ENCODE measurements around the gene ITPK1.

ITPK1 gene

GRCh38 chr14:93103392-93104080 is 12.2 kb downstream of the ITPK1 start:
- peak; percentile 85 for DNase-seq

- no peak for DNase-seq
Observed at GRCh38 chr14:93102141-93102540, 13.6 kb downstream of the ITPK1 start.

DNA sequence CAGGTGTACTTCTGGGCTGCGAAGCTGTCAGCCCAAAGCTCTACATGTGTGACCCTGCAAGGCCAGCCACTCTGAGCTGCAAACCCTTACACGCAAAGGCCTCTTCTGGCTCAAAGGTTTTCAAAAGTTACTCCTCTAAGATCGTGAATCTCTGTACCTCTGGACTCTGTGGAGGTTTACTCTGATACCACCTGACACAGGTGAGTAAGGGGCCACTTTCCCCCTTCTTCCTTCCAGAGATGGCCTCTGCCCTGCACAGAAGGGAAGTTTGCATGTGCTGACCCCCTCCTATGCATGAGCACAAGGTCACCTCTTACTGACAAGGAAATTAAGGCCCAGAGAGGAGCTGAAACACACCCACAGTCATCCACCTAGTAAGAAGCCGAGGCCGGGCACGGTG is 14.5 kb downstream of the ITPK1 start:
- DNase-seq: no peak

DNA sequence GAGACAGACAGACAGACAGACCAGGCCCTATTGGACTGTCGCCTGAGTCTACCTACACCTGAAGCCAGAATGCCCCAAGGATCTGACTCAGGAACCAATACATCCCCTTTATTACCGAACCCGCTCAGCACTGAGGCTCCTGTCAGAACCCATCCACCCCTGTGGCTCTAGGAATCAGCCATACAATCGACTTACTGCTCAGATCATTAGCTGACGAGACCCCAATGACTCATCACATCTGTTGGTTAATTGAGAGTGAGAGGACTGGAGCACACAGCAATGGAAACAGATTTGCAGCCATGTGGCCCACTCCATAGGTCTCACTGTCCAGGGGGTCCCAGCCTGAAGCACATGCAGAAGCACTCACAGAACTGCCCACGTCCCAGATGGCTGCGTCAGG is 15.2 kb downstream of the ITPK1 start:
- no peak for DNase-seq

GRCh38 chr14:93100100-93100499 is 15.6 kb downstream of the ITPK1 start:
- no peak for DNase-seq

GRCh38 chr14:93099643-93100042 is 16.1 kb downstream of the ITPK1 start:
- no peak for DNase-seq

GRCh38 chr14:93099196-93099595 is 16.5 kb downstream of the ITPK1 start:
- no peak for DNase-seq

DNA sequence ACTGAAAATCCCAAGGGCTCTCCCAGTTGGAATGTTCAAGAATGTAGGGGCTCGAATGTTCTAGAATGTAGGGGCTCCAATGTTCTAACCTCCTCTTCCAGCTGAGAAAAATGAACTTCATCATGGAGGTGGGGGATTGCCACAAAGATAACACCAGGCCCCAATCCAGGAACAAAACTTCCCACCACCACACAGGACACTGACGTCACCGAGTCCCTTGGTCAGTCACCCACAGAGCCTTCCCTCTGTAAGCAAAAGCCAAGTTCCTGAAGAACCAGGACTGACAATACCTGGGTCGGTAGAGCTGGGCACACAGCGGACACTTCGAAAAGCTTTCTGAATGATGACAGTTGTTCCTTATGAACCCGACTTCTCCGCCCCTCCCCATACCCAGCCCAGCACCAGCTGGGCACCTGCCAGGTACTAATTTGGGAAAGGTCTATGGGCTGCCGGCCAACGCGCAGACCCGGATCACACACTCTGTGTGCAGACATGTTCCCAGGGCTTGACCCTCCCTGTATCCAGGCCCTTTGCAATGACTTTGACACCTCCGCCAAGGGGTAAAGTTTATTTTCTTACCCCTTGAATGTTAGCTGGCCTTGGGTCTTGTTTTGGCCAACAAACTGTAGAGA is 18.9 kb downstream of the ITPK1 start:
- no peak for DNase-seq

GRCh38 chr14:93095742-93096510 is 19.8 kb downstream of the ITPK1 start:
- DNase-seq: no peak

DNA sequence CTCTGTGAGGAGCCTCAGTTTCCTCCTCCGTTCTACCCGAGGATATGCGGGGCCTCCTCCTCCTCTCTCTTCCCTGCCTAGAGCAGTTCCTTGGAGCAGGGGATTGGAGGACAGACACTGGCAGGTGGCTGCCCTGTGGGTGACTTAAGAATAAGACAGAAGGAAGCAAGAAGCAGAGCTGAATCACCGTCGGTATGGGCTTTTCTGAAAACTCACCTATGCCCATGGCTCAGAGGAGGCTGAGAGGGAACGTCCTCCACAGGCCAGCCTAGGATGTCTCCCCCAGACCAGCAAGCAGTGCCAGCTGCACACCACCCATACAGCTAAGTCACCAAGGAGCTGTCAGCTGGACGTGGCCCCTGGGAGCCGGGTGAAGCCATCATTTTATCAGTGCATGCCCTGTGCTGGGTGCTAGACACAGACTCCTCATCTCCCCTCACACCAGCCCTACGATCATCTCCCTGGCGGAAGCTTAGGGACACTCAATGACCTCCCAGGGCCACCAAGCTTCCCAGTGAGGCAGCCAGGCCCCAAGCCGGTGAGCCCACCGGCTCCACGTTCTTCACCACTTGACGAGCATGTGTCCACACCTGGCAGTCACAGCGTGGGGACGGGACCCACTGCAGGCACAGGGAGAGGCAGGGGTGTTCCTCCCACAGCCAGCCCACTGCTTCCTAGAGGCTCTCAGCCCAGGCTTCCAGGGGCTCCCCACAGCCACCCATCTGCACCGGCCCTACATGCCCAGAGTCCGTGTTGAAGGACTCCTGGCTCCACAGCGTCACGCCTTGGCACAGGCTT is 21.4 kb downstream of the ITPK1 start:
- no peak for DNase-seq

DNA sequence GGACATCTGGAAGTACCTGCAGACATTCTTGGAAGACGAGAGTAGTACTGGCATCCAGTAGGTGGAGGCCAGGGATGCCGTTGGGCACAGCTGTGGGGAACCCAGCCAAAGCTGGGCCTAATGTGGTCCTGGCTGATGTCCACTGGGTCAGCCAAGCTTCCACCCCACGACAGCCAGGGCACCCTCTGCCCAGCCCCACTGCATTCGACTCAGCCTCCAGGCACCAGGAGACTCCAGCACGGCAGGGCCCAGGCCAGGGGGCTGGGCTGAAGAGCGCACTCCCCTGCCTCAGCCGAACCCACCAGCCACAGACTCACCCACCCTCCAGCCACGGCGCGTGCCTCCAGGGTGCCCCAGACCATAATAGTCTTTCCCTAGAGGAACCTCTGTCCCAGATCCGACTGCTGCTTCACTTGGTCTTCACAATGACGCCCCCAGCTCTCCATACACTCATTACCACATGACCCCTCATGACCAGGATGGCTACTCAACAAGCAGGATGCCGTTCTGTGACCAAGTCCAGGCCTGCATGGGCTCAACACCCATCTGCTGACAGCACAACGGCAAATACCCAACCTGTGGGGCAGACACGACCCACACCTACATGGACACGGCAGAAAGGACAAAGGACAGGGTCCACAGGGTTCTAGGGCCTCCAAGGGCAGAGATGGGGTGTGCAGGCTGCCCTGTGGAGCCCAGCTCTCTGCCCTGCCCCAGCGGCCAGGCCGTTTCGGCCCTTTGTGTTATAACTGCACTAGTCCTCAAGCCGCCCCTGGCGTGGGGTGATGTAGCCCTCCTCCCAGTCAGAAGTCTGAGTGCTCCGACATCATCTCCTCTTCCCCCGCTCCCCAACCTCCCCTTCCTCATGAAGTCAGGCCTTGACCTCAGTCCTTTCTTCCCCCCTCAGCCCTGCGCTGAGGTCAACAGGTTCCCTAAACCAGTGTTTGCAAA is 22.8 kb downstream of the ITPK1 start:
- DNase-seq: no peak

DNA sequence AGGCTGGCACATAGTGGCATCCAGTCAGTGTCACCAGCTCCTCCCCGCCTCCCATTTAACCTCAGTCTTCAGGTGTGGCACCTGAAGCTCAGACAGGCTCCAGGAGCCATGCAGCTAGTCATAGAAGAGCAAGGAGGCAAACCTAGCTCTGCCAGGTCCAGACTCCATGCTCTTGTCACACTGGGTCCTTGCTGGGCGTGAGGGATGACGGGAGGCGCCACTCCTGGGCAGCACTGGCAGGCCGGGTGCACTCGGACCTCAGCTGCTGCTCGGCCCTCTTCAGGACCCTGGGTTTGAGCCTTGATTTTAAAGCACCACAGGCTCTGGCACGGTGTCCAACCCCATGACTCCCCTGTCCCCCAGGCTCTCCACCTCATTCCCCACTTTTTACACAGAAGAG is 24.1 kb downstream of the ITPK1 start:
- DNase-seq: no peak

DNA sequence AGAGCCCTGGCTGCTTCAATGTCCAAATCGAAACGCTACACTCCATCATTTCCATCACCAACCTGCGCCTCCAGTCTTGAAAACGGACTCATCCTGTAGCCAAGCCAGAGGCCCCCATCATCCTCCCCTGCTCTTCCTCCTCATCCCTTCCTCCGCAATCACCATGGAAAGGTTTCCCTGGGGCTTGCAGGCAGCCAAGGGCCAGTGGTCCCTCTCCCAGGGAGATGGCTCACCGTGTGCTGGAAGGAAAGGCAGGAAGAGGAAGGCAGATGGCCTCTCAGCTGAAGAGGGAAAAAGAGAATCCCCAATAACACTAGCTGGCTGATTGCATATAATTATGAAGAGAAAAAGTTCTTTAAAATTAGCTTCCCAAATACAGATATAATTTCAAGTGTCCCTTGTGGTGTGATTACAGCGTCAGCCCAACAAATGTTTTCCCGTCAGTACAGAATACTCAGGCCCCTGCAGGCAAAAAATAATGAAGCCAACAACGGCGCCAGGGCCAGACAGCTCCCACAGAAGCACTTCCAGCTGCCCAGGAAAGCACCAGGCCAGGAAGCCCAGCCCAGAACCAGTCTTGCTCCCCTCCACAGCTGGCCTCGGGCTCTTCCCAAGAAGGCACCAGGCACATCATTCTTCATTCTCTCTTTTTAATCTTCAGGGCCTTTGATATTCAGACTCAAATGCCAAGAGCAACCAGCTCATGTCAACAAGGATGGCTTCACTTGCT is 24.7 kb downstream of the ITPK1 start:
- DNase-seq: no peak

DNA sequence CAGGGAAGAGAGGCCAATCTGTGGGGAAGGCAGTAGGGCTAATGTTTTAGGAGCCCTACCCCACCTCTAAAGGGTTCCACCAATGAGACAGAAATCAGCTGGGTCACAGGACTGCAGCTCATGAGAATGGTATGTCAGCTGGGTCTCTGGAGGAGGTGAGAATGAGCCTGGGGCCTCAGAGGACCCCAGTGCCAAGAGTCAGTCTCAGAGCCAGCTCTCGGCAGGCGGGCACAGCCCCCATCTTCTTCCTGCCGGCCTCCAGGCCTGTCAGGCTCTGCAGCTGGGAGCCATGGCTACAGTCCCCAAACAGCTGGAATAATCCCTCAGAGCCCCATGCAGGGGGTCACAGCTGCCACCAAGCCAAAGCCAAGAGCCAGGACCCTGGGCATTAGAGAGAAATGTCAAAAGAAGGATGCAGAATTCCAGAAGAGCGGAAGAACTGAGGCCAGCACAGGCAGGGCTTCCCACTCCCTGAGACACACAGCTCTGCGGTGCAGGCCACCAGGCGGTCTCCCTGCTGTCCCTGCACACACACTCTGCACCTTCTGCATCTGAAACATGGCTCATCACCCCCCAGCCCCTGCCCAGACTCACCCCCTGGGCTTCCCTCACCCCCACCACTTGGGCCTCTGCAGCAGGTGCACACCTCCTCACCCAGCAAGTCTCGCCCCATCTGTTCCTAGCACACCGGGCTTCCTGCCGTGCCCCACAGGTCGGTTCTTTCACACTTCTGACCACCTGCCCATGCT is 26.0 kb downstream of the ITPK1 start:
- DNase-seq: no peak

DNA sequence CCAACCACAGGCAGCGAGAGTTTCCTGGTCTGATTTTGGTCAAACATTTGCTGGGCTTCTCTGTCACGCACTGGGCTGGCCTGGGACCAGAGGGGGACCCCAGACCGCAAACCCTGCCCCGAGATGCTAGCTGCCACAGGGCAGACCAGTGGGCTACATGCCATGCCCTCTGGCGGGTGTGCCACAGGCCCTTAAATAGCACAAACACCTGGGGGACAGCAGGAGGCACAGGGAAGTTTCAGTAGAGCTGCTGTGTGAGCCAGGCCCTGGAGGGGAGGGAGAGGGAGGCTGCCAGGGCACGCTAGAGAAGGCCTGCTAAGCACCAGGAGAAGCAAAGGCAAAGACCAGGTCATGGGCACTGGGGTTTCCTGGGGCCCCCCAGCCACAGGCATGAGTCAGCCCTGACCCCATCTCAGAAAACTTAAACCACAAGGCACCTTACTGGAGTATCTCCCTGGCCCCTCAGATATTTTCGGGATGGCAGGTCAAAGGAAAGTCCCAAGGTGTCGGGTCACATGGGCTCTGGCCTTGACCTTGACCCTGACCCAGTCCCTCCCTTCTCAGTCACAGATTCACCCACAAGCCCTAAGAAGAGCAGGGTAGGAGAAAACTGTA is 29.2 kb downstream of the ITPK1 start:
- no peak for DNase-seq

DNA sequence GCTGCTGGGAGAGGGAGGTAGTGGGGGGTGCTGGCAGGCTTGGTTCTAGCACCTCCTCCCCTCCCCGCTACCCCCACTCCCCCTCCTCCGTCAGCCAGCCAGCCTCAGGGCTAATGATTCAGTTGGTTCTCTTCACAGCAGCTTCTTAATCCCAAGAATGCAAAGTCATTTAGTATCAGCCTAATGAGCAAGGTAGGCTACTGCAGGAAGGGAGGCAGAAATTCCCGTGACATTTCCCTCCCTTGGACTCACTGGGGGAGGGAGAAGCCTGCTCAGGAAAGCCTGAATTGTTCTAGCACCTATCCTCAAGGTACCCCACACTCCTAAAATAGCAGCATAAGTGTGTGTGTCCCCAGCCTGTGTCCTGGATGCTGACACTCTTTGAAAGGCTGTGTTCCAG is 29.8 kb downstream of the ITPK1 start:
- DNase-seq: no peak

DNA sequence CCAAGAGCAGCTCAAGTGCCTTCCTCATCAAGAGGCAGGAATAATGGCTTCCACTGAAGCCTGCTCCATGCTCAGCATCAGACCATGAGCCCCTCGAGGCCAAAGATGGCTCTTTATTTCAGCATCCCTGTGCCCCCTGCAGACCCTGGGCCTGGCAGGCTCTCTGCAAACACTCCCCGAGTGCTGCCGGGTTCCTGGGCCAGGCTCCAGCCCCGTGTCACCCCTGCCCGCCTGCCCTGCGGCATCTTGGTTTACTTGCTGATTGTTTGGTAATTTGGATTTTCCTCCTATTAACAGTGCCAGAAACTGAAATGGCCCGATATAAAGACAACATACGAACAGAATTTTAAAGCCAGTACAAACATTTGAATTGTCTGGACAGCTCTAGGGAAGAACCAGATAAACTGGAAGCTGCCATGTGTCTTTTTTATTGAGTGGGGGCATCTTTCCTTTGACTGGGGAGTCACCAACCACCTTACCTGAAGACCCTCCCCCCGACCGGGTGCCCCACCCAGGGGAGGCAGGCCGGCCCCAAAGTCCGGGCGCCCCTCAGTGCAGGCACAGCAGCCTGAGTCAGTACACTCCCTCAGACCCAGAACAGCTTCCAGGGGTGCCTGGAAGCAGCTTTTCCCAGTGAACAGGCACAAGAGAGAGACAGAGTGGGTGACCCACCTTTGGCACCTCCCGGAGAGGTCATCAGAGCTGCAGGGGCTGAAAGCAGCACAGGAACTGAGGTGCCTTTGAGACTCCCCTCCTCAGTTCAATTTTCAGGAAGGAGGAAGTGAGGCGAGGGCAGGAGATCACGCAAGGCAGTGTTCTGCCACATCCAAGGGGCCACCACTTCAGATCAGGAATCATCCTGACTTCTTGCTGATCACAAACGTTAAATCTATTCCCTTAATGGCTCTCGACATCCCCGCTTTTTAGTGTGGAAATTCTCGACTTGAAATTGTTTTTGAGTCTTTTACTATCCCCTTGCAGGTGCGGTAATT is 30.6 kb downstream of the ITPK1 start:
- no peak for DNase-seq

DNA sequence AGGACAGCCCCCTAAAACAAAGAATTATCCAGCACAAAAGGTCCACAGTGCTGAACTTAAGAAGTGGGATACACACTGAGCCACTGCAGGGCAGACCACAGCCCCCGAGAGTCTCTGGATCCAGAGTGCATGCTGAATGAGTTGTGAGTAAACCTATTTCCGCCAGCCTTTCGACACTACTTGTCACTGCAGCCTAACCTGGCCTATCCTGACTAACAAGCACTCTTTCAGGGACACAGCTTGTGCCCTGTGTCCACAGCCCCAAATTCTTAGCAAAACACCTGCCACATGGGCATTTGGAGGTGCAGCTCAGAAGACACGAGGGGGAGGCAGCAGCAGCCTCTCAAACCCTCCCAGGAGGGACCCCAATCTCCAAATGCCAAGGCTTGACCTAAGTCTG is 31.3 kb downstream of the ITPK1 start:
- no peak for DNase-seq

GRCh38 chr14:93083917-93084316 is 31.8 kb downstream of the ITPK1 start:
- no peak for DNase-seq

Measured in activated effector memory CD4-positive, alpha-beta T cell treated with anti-CD3 and anti-CD28 coated beads, Interleukin-2, amount 50 U/mL, for 16 hours (primary cell).